Smooth muscle cell (in vitro differentiated cells): ENCODE data around the gene QSOX1. TPM values are rescaled to one million over a fixed set of nuclear protein-coding genes. Genes with fewer than 3 reads are reported as not detected.

Experiments
- DNase-seq: peaks from one replicate; lab custom pipeline; 2025; ENCODE audit not compliant: unreplicated experiment; lab: John Stamatoyannopoulos, UW
- H2AFZ ChIP-seq: fragments of 200-600 bp; sonication (generic); 2 replicates; pipeline ENCODE4 v1.6.0; 2016; ENCODE audit warnings: antibody characterized with exemption, low read depth, mild to moderate bottlenecking
- H3F3A ChIP-seq: fragments of 200-600 bp; sonication (generic); 2 replicates; pipeline ENCODE4 v1.6.0; 2017; ENCODE audit warnings: antibody characterized with exemption, low read depth
- H3K27ac ChIP-seq: fragments of 200-600 bp; sonication (generic); 2 replicates; pipeline ENCODE4 v1.5.1; 2016; ENCODE audit warnings: low read depth, mild to moderate bottlenecking
- H3K27me3 ChIP-seq: fragments of 200-600 bp; sonication (generic); 2 replicates; pipeline ENCODE4 v1.6.1; 2016; ENCODE audit warnings: low read depth, mild to moderate bottlenecking
- H3K36me3 ChIP-seq: fragments of 200-600 bp; sonication (generic); 2 replicates; pipeline ENCODE4 v1.5.1; 2016; ENCODE audit warnings: low read depth
- H3K4me1 ChIP-seq: fragments of 200-600 bp; sonication (generic); 2 replicates; pipeline ENCODE4 v1.5.1; 2016; ENCODE audit warnings: low read depth
- H3K4me2 ChIP-seq: fragments of 200-600 bp; sonication (generic); 2 replicates; pipeline ENCODE4 v1.6.0; 2016; ENCODE audit warnings: mild to moderate bottlenecking
- H3K4me3 ChIP-seq: fragments of 200-600 bp; sonication (generic); 2 replicates; pipeline ENCODE4 v1.5.1; 2016; ENCODE audit warnings: mild to moderate bottlenecking
- H3K79me2 ChIP-seq: fragments of 200-600 bp; sonication (generic); 2 replicates; pipeline ENCODE4 v1.6.0; 2016; ENCODE audit warnings: low read depth, mild to moderate bottlenecking
- H3K9ac ChIP-seq: fragments of 200-600 bp; sonication (generic); 2 replicates; pipeline ENCODE4 v1.6.0; 2016; ENCODE audit warnings: low read depth
- H3K9me3 ChIP-seq: fragments of 200-600 bp; sonication (generic); replicated peaks from 2 replicates; pipeline ENCODE4 v1.5.1; 2016; ENCODE audit warnings: low read depth
- H4K20me1 ChIP-seq: fragments of 200-600 bp; sonication (generic); 2 replicates; pipeline ENCODE4 v1.6.0; 2016; ENCODE audit warnings: low read depth
- CTCF ChIP-seq: fragments of 200-600 bp; sonication (generic); IDR thresholded peaks from 2 replicates; pipeline ENCODE4 v1.5.1; 2017; ENCODE audit warnings: borderline replicate concordance, mild to moderate bottlenecking, antibody characterized with exemption; ENCODE audit not compliant: insufficient read depth, poor library complexity, severe bottlenecking
- WGBS: methylation state at CpG from one replicate; pipeline ENCODE4 v1.1.7; 2016; ENCODE audit warnings: low lambda C conversion rate; 5-methylcytosine and 5-hydroxymethylcytosine counted together
- polyA plus RNA-seq: library from polyadenylated mRNA; unstranded; fragments of >200 nt; fragmentation: Nextera tagmentation; extraction: Ambion mirVana; gene quantifications from 2 replicates; pipeline ENCODE4 v1.2.1, GENCODE V29; 2016
- total RNA-seq: library from RNA; depleted of rRNA; stranded (reverse); fragments of >200 nt; gene quantifications from 2 replicates; pipeline ENCODE4 v1.2.3, GENCODE V29; 2014

The QSOX1 gene
- total and polyA plus RNA-seq, 2 experiments from 2014 or later: 71.5 to 75.8 TPM

DNA sequence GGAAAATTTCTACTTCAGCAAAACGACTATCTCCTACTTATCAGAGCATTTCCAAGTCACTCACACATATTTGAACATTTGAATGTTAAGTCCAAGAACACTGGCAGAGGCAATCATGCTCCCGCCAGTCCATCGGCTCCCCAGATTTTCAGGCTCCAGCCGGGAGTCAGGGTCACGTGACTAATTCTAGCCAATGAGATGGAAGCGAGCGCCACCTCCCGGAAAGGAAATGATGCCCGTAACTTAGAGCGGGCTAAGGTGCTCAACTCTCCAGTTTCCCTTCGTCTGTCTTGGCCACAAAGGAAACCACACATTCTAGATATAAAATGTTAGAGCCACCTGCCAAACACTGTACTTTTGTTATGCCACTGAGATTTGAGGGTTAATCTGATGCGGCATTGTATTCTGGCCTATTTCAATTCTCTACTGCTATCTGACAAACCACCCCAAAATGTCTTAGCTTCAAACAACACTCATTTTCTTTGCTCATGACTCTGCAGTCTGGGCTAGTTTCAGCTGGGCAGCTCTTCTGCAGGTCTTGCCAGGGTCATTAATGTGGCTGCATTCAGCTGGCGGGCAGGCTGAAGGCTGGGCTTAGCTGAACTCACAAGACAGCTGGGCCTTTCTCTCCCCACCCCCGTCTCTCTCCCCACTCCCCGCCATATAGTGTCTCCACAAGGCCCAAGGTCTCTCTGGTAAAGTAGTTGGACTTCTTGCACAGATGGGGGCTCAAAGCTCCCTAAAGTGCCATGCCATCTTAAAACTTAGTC is 58.9 kb downstream of the QSOX1 start:
- H3K36me3 ChIP-seq: no peaks in the 10 kb centered on the region
- no peak for DNase-seq
- no peaks in the 10 kb centered on the region for H3K79me2 ChIP-seq
- H4K20me1 ChIP-seq: no peaks in the 10 kb centered on the region
- H3K9me3 ChIP-seq: no peaks in the 10 kb centered on the region
- no peaks in the 10 kb centered on the region for H3F3A ChIP-seq
- H3K4me2 ChIP-seq: peak overlapping the region; percentile 8
- 63% methylated on average over 15 of the region's 15 CpGs for WGBS
- H3K4me3 ChIP-seq: peak overlapping the region; percentile 0
- no peak for TF ChIP-seq CTCF
- H3K27me3 ChIP-seq: no peaks in the 10 kb centered on the region
- no peaks in the 10 kb centered on the region for H3K4me1 ChIP-seq
- no peak overlapping the region for H2AFZ ChIP-seq
- H3K27ac ChIP-seq: no peak overlapping the region
- H3K9ac ChIP-seq: no peak overlapping the region

- peaks cover 4% of the 10 kb centered on the region for H3K27me3 ChIP-seq
- WGBS: 94% methylated on average over 22 of the region's 22 CpGs
- DNase-seq: no peak
- H3K4me2 ChIP-seq: no peak overlapping the region
- H3K9ac ChIP-seq: no peak overlapping the region
- H3K4me1 ChIP-seq: no peaks in the 10 kb centered on the region
- TF ChIP-seq CTCF: no peak
- H3K27ac ChIP-seq: no peak overlapping the region
- no peaks in the 10 kb centered on the region for H4K20me1 ChIP-seq
- H3K9me3 ChIP-seq: no peaks in the 10 kb centered on the region
- H2AFZ ChIP-seq: no peak overlapping the region
- no peaks in the 10 kb centered on the region for H3K36me3 ChIP-seq
- no peaks in the 10 kb centered on the region for H3F3A ChIP-seq
- H3K4me3 ChIP-seq: no peak overlapping the region
- no peaks in the 10 kb centered on the region for H3K79me2 ChIP-seq
Measured at GRCh38 chr1:180215856-180216625, 61.4 kb downstream of the QSOX1 start.

GRCh38 chr1:180217006-180217405 is 62.3 kb downstream of the QSOX1 start:
- Histone ChIP-seq H3K9me3 (no peaks in the 10 kb centered on the region), H3K4me1 (no peaks in the 10 kb centered on the region), H3K27ac (no peak overlapping the region), H3F3A (no peaks in the 10 kb centered on the region), H3K27me3 (peaks cover 7% of the 10 kb centered on the region), H3K4me3 (no peak overlapping the region), H3K4me2 (no peak overlapping the region), H3K9ac (no peak overlapping the region), H2AFZ (no peak overlapping the region), H4K20me1 (no peaks in the 10 kb centered on the region), H3K36me3 (no peaks in the 10 kb centered on the region), H3K79me2 (no peaks in the 10 kb centered on the region)
- no peak for DNase-seq
- WGBS: 88% methylated on average over 7 of the region's 7 CpGs
- TF ChIP-seq CTCF: no peak
